Measurements from ENCODE around the gene ARHGEF7.

- TF ChIP-seq CTCF (IDR thresholded peaks at IDR 0.05): no peak
- no peak for TF ChIP-seq POLR2A (IDR thresholded peaks at IDR 0.05)
Measured at GRCh38 chr13:111304041-111304544, 189.0 kb downstream of the ARHGEF7 start.
